ENCODE measurements around the gene ZNF454.

The ZNF454 gene

DNA sequence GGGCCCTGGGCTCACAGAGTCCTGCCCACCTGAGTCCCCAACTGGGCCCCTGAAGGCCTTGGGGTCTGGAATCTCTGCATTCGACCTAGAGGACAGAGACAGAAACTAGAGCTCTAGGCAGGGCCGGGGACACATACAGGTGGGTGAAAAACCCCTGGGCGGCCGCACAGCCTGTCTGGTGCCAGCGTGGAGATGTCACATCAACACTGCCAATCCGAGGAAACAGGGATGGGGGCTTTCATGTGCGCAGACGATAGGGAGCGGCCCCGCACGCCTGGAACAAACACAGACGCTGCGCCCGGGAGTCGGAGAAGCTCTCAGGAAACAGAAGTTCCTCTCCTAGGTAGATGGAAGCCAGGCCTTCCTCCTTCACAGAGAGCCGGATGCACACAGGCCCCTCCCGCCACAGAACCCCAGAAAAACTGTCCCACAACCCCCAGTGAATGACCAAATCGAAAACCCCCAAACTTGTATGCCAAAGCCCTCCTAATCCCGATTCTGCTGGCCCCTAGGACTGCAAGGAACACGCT lies 52.3 kb downstream of the ZNF454 start:
- no peak for DNase-seq (ENCODE audit: low read depth in 2 of 2)

DNA sequence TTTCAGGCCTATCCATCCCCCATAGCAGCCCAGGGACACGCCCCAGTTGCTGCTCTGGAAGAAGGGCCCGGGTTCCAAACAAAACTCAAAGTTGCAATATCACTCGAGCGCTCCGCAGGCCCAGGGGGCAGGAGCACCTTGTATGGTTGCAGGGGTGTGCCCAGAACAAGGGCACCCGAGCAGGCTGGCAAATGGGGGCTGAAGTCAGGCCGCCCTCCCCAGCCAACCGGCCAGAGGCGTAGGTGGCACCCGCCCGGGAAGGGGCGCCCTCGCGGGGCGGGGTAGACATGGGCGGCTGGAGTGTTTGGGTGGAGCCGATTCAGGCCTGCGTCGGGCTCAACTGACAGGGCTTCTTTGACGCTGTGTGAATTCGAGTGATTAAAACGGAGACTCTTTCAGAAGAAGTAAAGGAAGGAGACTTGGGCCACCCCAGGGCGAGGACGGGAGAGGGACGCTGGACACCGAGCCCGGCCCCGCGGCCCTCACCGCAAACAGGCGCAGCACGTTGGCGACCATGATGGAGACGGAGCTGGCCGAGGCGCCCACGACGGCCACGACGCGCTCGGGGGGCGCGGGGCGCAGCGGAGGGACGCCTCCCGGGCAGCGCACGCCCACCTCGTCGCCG lies 53.1 kb downstream of the ZNF454 start:
- DNase-seq (ENCODE audit: low read depth in 2 of 2), result no peak

DNA sequence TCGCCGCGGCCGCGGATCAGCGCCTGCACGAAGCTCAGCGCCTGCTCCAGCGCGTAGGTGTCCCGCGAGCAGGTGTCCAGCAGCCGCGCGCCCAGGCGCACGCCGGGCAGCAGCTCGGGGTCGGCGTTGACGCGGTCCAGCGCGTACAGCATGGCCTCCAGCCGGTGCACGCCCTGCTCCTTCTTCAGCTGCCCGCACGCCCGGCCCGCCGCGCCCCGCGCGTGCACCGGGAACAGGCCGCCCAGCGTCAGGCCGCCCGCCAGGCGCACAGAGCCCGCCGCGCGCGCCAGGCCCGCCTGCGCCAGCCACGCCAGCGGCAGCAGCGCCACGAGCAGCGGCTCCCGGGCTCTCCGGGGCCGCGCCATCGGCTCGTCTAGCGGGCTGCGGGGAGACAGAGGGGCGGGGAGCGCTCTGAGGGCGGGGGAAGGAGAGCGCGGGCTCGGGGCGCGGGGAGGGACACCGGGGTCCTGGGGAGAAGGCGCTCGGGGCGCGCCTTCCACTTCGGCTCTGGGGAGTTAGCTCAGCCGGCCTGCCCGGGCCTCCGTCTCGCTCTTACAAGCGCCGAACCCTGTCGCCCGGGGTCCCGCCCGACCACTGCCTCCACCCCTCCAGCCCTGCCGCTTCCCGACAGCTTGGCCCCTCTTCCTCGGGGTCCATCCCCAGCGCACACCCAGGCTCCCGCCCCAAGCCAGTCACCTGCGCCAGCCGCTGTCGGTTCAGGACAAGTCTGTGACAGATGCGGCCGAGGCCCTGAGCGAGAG lies 53.8 kb downstream of the ZNF454 start, which contains the start of gene GRM6:
TSS of gene GRM6 (minus strand) at position 741 of the 761 bp plus-strand sequence. CDS start at position 365, 376 bp downstream.
- DNase-seq (ENCODE audit: low read depth in 2 of 2), result no peak

DNA sequence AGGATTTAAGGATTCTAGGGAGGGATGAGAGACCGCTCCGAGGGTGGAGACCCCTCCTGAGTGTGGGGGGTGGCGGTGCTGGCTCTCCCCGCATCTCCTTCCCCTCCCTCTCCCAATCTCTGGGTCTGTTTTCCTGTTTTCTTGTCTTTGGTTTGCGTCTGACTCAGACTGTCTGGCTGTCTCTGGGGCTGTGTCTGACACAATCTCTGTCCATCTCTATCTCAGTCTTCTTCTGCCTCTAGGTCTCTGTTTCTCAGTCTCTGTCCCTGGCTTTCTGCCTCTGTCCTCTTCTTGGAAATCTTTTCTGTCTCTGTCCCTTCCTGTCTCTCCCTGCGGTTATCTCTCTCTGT lies 54.3 kb downstream of the ZNF454 start:
- DNase-seq (ENCODE audit: low read depth in 2 of 2), result no peak

DNA sequence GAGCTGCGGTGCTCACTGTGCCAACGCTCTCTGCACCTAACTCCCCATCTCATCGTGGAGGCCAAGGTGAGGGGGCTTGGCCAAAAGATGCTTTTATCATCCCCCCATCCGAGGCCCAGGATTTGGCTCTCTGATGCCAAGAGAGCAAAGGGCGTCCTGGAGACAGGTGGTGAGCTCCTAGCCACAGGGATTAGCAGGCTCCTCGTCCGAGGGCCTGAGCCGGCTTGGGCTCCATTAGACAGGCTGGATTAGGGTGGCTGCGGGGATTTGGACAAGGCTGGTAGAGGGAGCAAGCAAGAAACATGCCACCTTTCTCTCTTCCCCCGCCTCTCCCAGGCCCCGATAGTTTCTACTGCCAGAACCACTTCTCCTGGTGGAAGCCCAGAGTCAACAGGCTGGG lies 55.2 kb downstream of the ZNF454 start:
- no peak for DNase-seq (ENCODE audit: low read depth in 2 of 2)

GRCh38 chr5:178997191-178997590 lies 56.2 kb downstream of the ZNF454 start:
- DNase-seq (ENCODE audit: low read depth in 2 of 2), result no peak

GRCh38 chr5:178998441-178998840 lies 57.4 kb downstream of the ZNF454 start:
- DNase-seq (ENCODE audit: low read depth in 2 of 2), result no peak

- DNase-seq (ENCODE audit: low read depth in 2 of 2), result no peak
These were observed 65.6 kb downstream of the ZNF454 start for GRCh38 chr5:179006564-179006963.

DNA sequence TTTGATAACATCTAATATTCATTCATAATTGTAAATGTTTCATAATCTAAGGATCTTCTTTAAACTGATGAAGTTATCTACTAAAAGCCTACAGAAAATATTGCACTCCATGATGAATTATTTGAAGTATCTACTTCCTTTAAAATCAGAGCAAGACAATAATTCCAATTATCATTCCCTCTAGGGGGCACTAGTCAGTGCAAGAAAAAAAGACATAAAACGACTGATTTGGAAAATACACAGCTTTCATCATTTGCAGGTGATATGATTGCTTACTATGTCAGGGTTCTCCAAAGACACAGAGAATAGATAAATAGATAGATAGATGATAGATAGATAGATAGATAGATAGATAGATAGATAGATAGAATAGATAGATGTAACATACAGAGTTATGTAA lies 67.7 kb downstream of the ZNF454 start:
- no peak for DNase-seq (ENCODE audit: low read depth in 2 of 2)

Data from activated CD4-positive, alpha-beta T cell treated with anti-CD3 and anti-CD28 coated beads for 24 hours (primary cell).